Activated CD4-positive, CD25-positive, alpha-beta regulatory T cell treated with anti-CD3 and anti-CD28 coated beads, Interleukin-2, amount 50 U/mL, for 24 hours (primary cell): ENCODE results near the gene SCIMP.
"Not testable (repeated sequence)": the region's sequence is repeated elsewhere in the genome, so short reads cannot be mapped to it uniquely, and the experiment has no call there.

Source experiments
- ATAC-seq, 2 donors: fragments of 150-1000 bp; cut with Tn5 transposase; one replicate each; pipeline ENCODE4 v1.10.0; 2021; ENCODE audit warnings: mild to moderate bottlenecking in 1 of 2, moderate library complexity in 1 of 2

The SCIMP gene

DNA sequence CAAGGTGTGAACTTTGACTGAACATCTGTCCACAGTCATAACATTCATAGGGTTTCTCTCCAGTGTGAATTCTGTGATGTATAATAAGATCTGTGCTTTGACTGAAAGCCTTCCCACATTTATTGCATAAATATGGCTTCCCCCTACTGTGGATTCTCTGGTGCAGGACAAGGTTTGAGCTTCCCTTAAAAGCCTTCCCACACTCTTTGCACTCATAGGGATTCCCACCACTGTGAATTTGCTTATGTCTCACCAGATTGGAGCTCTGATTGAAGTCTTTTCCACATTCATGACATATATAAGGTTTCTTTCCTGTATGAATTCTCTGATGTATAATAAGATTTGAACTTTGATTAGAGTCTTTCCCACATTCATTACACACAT, 51.3 kb downstream of the SCIMP start:
- no peak for ATAC-seq

DNA sequence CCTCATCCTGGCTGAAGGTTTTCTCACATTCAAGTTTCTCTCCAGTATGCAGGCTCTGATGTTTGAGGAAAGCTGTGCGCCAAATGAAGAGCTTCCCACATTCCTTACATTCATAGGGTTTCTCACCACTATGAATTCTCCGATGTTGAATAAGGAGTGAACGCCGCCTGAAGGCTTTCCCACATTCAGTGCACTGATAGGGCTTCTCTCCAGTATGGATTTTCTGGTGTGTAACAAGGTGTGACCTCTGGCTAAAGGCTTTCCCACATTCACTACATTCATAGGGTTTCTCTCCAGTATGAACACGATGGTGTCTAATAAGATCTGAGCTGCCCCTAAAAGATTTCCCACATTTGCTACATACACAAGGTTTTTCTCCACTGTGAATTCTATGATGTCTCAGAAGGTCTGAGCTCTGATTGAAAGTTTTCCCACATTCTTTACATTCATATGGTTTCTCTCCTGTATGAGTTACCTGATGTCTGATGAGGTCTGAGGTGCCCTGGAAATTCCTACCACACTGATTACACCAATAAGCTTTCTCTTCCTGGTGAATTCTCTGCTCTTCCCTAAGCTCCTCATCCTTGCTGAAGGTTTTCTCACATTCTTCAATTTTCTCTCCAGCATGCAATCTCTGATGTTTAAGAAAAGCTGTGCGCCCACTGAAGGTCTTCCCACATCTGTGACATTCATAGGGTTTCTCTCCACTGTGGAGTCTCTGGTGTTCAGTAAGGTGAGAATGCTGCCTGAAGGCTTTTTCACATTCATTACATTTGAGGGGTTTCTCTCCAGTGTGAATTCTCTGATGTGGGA, 51.9 kb downstream of the SCIMP start:
- no peak for ATAC-seq

DNA sequence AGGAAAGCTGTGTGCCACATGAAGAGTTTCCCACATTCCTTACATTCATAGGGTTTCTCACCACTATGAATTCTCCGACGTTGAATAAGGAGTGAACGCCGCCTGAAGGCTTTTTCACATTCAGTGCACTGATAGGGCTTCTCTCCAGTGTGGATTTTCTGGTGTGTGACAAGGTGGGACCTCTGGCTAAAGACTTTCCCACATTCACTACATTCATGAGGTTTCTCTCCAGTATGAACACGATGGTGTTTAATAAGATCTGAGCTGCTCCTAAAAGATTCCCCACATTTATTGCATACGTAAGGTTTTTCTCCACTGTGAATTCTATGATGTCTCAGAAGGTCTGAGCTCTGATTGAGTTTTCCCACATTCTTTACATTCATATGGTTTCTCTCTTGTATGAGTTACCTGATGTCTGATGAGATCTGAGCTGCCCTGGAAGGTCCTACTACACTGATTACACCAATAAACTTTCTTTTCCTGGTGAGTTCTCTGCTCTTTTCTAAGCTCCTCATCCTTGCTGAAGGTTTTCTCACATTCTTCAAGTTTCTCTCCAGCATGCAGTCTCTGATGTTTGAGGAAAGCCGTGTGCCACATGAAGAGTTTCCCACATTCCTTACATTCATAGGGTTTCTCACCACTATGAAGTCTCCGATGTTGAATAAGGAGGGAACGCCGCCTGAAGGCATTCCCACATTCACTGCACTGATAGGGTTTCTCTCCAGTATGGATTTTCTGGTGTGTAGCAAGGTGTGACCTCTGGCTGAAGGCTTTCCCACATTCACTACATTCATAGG, 53.0 kb downstream of the SCIMP start:
- ATAC-seq: no peak

DNA sequence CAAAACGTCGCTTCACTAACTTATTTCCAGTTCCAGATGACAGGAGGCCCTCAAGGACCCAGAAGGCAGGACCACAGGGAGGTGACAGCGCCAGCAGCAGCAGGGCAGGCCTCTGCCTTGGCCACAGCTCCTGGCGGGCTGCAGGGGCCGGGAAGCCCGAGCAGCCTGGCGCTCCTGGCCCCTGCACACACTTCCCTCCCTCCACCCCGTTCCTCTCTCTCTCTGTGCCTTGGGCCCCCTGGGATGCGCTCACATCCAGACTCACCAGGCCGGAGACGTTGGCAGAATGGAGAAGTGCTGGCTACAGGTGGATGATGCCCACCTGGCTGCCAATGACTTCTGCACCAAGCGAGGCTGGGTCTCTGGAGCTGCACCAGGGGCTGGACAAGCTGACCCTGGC, 55.7 kb downstream of the SCIMP start:
- no peak for ATAC-seq

DNA sequence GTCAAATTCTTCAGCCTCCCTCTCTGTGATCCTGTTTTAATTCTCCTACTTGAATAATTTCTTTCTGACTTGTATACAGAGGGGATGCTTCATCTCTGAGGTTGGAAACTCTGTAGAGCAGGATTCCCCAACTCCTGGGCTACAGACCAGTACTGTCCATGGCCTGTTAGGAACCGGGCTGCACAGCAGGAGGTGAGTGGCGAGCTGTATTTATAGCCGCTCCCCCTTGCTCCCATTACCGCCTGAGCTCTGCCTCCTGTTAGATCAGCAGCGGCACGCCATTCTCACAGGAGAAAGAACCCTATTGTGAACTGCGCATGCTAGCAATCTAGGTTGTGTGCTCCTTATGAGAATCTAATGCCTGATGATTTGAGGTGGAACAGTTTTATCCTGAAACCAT, 59.6 kb downstream of the SCIMP start:
- ATAC-seq: not testable (repeated sequence)

DNA sequence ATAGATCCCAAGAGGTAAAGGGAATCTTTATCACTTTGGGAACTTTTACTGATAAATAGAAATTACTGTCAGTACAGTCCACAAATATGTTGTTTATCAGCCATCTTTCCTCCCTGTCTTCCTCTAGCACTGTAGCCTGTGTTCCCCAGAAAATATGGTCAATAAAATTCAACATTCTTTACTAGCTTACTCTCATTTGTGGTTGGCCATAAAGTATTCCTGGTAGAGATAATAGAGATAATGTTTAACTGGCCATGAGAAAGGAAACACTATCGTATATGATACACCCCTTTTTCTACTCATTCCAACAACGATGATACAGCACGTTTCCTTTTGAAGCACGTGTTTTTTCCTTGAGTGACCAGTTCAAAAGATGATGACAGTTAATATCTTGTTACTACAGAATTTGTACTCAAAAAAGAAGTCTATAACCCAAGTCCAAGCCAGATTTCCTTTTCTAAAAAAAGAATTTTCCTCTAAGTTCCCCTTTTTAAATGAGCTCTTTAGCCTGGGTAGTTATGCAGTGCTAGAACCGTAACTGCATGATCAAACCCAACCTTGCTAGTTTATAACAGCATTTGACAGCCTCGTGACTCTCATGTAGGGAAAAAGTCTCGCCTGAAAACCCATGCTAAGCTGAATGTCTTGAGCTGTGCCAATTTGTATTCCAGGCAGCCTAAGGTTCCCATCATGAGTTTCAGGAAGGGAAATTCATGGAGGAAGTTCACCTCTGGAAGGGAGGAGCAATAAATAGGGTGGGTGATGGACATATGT, 68.7 kb downstream of the SCIMP start:
- ATAC-seq: not testable (repeated sequence)

DNA sequence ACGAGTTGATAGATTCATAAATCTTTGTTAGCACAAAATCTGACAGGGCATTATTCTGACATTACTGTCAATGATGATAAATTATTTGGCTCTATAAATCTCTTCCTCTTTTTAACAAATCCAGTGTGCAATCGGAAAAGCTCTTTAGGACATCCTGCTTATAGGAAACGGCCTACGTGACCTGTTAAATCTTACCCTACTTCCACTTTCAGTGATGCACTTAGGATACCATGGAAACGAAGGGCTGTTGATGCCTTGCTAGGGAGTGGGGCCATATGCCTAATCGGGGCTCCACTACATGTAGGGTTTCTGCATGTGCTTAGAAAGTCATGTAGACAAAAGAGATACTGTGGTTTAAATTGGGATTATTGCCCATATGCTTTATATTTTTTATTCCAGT, 70.2 kb downstream of the SCIMP start:
- ATAC-seq: no peak

DNA sequence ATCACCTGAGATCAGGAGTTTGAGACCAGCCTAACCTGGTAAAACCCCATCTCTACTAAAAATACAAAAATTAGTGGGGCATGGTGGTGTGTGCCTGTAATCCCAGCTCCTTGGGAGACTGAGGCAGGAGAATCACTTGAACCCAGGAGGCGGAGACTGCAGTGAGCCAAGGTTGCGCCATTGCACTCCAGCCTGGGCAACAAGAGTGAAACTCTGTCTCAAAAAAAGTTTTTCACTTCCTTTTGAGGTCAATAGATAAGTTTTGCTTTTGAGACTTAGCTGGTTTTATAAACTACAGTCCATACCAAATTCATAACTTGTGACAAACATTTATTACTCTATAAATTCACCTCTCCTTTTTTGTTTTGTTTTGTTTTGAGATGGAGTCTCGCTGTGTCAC, 72.9 kb downstream of the SCIMP start:
- not testable (repeated sequence) for ATAC-seq

DNA sequence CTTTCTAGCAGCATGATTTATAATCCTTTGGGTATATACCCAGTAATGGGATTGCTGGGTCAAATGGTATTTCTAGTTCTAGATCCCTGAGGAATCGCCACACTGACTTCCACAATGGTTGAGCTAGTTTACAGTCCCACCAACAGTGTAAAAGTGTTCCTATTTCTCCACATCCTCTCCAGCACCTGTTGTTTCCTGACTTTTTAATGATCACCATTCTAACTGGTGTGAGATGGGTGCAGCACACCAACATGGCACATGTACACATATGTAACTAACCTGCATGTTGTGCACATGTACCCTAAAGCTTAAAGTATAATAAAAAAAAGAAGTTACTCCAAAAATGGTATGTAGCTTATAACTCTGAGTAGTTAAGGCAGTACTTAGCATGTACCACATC, 74.0 kb downstream of the SCIMP start:
- ATAC-seq: not testable (repeated sequence)
